DND-41 (cell line): ENCODE measurements around the gene PCED1A.

ENCODE experiments used
- EZH2 ChIP-seq: IDR thresholded peaks from 3 replicates; pipeline ENCODE4 v1.6.1; 2012; ENCODE audit warnings: borderline replicate concordance, low read depth, mild to moderate bottlenecking, moderate library complexity, low read length, inconsistent platforms; ENCODE audit not compliant: severe bottlenecking
- TF ChIP-seq, protein P1 (sequence below): IDR thresholded peaks from 2 replicates; pipeline ENCODE4 v1.5.1; 2012; ENCODE audit warnings: borderline replicate concordance, low read length, moderate library complexity, mild to moderate bottlenecking; ENCODE audit not compliant: poor library complexity, severe bottlenecking; ENCODE audit errors: extremely low read depth

DNA sequence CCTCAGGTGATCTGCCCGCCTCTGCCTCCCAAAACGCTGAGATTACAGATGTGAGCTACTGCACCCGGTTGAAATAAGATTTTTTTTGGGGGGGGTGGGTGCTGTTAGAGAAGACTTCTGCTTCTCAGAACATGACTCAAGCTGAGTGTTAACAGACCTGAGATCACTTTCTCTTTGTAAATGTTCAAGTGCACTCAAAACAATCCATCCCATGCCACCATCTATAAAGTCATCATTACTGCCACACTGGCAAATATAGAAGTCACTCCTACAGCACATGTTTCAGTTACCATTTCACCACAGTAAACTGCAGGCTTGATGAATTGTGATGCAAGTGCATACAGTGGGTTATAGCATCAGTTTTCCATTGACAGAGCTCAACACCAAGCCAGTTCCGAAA is 9.1 kb upstream of the PCED1A start:
- TF ChIP-seq, protein P1, sequence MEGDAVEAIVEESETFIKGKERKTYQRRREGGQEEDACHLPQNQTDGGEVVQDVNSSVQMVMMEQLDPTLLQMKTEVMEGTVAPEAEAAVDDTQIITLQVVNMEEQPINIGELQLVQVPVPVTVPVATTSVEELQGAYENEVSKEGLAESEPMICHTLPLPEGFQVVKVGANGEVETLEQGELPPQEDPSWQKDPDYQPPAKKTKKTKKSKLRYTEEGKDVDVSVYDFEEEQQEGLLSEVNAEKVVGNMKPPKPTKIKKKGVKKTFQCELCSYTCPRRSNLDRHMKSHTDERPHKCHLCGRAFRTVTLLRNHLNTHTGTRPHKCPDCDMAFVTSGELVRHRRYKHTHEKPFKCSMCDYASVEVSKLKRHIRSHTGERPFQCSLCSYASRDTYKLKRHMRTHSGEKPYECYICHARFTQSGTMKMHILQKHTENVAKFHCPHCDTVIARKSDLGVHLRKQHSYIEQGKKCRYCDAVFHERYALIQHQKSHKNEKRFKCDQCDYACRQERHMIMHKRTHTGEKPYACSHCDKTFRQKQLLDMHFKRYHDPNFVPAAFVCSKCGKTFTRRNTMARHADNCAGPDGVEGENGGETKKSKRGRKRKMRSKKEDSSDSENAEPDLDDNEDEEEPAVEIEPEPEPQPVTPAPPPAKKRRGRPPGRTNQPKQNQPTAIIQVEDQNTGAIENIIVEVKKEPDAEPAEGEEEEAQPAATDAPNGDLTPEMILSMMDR: no peak
- TF ChIP-seq EZH2: no peak
